HepG2 (cell line): ENCODE data around the gene SLC2A10. TPM values are rescaled to one million over a fixed set of nuclear protein-coding genes. Genes with fewer than 3 reads are reported as not detected.
A peak's percentile ranks its signal among the peaks of the same experiment; 100 is the strongest.

Experiments
- ASH2L ChIP-seq: fragments of 300-600, 200-600 bp; sonication (generic); IDR thresholded peaks from 2 replicates; pipeline ENCODE4 v1.7.0; 2017; ENCODE audit warnings: low read depth, mild to moderate bottlenecking, moderate library complexity, mixed read lengths, low read length; ENCODE audit not compliant: insufficient read length
- E2F1 ChIP-seq: sonication (generic); formaldehyde crosslinking; IDR thresholded peaks from 2 replicates; pipeline ENCODE4 v1.5.0; 2020; ENCODE audit warnings: missing genetic modification reagents
- FOXO1 ChIP-seq: sonication (generic); formaldehyde crosslinking; IDR thresholded peaks from 2 replicates; pipeline ENCODE4 v1.4.0; 2020; ENCODE audit warnings: missing genetic modification reagents
- GATA4 ChIP-seq: sonication (generic); IDR thresholded peaks from 2 replicates; pipeline ENCODE4 v1.6.1; 2016; ENCODE audit warnings: antibody characterized with exemption, low read depth, borderline replicate concordance
- KLF9 ChIP-seq: IDR thresholded peaks from 2 replicates; pipeline ENCODE4 v1.6.1; 2016; ENCODE audit warnings: low read depth
- MTA3 ChIP-seq: sonication (generic); formaldehyde crosslinking; IDR thresholded peaks from 2 replicates; pipeline ENCODE4 v1.4.0; 2020; ENCODE audit warnings: missing genetic modification reagents
- POLR2A ChIP-seq, 2 experiments: IDR thresholded peaks; 2 replicates each; pipeline ENCODE4 v1.6.1; 2011; ENCODE audit warnings: low read depth in 2 of 2, low read length in 2 of 2, mild to moderate bottlenecking in 1 of 2, moderate library complexity in 1 of 2; ENCODE audit not compliant: insufficient read depth in 1 of 2
- ZBTB34 ChIP-seq: sonication (generic); formaldehyde crosslinking; IDR thresholded peaks from 2 replicates; pipeline ENCODE4 v1.8.0; 2022; ENCODE audit warnings: mild to moderate bottlenecking, missing genetic modification reagents
- ZFP62 ChIP-seq: sonication (generic); formaldehyde crosslinking; IDR thresholded peaks from 2 replicates; pipeline ENCODE4 v1.4.0; 2020; ENCODE audit warnings: missing genetic modification reagents
- ZKSCAN1 ChIP-seq: fragments of 150-350 bp; IDR thresholded peaks from 2 replicates; pipeline ENCODE4 v1.6.1; 2014; ENCODE audit warnings: low read length
- ZNF33A ChIP-seq: sonication (generic); formaldehyde crosslinking; IDR thresholded peaks from 2 replicates; pipeline ENCODE4 v1.5.1; 2020; ENCODE audit warnings: missing genetic modification reagents, mild to moderate bottlenecking, moderate library complexity, borderline replicate concordance
- ZNF460 ChIP-seq: sonication (generic); formaldehyde crosslinking; IDR thresholded peaks from 2 replicates; pipeline ENCODE4 v1.5.1; 2020; ENCODE audit warnings: missing genetic modification reagents, mild to moderate bottlenecking, borderline replicate concordance
- ZNF501 ChIP-seq: sonication (generic); formaldehyde crosslinking; IDR thresholded peaks from 2 replicates; pipeline ENCODE4 v1.5.1; 2020; ENCODE audit warnings: mild to moderate bottlenecking, moderate library complexity, missing genetic modification reagents
- ZNF512B ChIP-seq: sonication (generic); formaldehyde crosslinking; IDR thresholded peaks from 2 replicates; pipeline ENCODE4 v1.5.1; 2020; ENCODE audit warnings: missing genetic modification reagents, mild to moderate bottlenecking, borderline replicate concordance
- ZNF672 ChIP-seq: sonication (generic); formaldehyde crosslinking; IDR thresholded peaks from 2 replicates; pipeline ENCODE4 v1.8.1; 2022; ENCODE audit warnings: missing genetic modification reagents
- polyA plus RNA-seq, 8 experiments: library from polyadenylated mRNA; depleted of rRNA in 3 of 8; stranded (reverse) in 7 of 8; unstranded in 1 of 8; fragments of >200 nt; fragmentation: Illumina TruSeq in 4 of 8; extraction: Trizol in 4 of 8; gene quantifications; 2 replicates each; pipeline versions ENCODE4 v1.2.1 to v1.2.3, GENCODE V29; 2011 to 2016; ENCODE audit warnings: low read depth in 4 of 8, missing spikeins in 1 of 8, mixed read lengths in 1 of 8; ENCODE audit not compliant: insufficient read depth in 1 of 8
- total RNA-seq, 5 experiments: library from RNA; depleted of rRNA; stranded (reverse); fragments of >200 nt; fragmentation: Illumina TruSeq; extraction: Trizol; gene quantifications; 2 replicates each; pipeline ENCODE4 v1.2.3, GENCODE V29; 2016; ENCODE audit warnings: low read depth in 1 of 5
- TF ChIP-seq, protein P1 (sequence below): sonication (generic); formaldehyde crosslinking; IDR thresholded peaks from 2 replicates; pipeline ENCODE4 v1.9.0; 2021; ENCODE audit warnings: missing genetic modification reagents, borderline replicate concordance
- TF ChIP-seq, protein P2 (sequence below): sonication (generic); formaldehyde crosslinking; IDR thresholded peaks from 2 replicates; pipeline ENCODE4 v1.9.0; 2021; ENCODE audit warnings: missing genetic modification reagents, borderline replicate concordance
- TF ChIP-seq, protein P3 (sequence below): sonication (generic); formaldehyde crosslinking; IDR thresholded peaks from 2 replicates; pipeline ENCODE4 v1.4.0; 2020; ENCODE audit warnings: missing genetic modification reagents

Gene SLC2A10
- total and polyA plus RNA-seq, 2 of the 13 experiments (the other 11 are each of a cell fraction or from before 2014, with no cell fraction given) = 16.0 to 18.4 TPM

GRCh38 chr20:46689082-46689753 lies 20.2 kb upstream of the SLC2A10 start, which contains the start of gene TP53RK (continued):
- TF ChIP-seq, protein P1, sequence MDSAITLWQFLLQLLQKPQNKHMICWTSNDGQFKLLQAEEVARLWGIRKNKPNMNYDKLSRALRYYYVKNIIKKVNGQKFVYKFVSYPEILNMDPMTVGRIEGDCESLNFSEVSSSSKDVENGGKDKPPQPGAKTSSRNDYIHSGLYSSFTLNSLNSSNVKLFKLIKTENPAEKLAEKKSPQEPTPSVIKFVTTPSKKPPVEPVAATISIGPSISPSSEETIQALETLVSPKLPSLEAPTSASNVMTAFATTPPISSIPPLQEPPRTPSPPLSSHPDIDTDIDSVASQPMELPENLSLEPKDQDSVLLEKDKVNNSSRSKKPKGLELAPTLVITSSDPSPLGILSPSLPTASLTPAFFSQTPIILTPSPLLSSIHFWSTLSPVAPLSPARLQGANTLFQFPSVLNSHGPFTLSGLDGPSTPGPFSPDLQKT (CRISPR knock-in tag) = peak; percentile 78; the same call in 1 of the 2 replicates
- TF ChIP-seq ZKSCAN1 (no peak), KLF9 (CRISPR knock-in tag) (0 out of 2 replicates have a peak, but pooled peaks have one; percentile 37), ZBTB34 (CRISPR knock-in tag) (0 out of 2 replicates have a peak, but pooled peaks have one; percentile 71), FOXO1 (peak; percentile 62; the same call in 1 of the 2 replicates), MTA3 (CRISPR knock-in tag) (no peak), POLR2A (IDR thresholded peaks at IDR 0.05; ENCODE audit: insufficient read depth in 1 of 2, low read depth in 2 of 2, low read length in 2 of 2) (peak; percentile 82 to 89), ZNF512B (CRISPR knock-in tag) (no peak), ZNF460 (no peak; the same call in 1 of the 2 replicates), E2F1 (CRISPR knock-in tag) (peak; percentile 65; the same call in 1 of the 2 replicates), ASH2L (peak; percentile 94), GATA4 (0 out of 2 replicates have a peak, but pooled peaks have one; percentile 9), ZNF672 (CRISPR knock-in tag) (no peak), ZFP62 (CRISPR knock-in tag) (no peak), ZNF33A (CRISPR knock-in tag) (peak; percentile 94; the same call in 1 of the 2 replicates), ZNF501 (CRISPR knock-in tag) (peak; percentile 100)
- TF ChIP-seq, protein P2, sequence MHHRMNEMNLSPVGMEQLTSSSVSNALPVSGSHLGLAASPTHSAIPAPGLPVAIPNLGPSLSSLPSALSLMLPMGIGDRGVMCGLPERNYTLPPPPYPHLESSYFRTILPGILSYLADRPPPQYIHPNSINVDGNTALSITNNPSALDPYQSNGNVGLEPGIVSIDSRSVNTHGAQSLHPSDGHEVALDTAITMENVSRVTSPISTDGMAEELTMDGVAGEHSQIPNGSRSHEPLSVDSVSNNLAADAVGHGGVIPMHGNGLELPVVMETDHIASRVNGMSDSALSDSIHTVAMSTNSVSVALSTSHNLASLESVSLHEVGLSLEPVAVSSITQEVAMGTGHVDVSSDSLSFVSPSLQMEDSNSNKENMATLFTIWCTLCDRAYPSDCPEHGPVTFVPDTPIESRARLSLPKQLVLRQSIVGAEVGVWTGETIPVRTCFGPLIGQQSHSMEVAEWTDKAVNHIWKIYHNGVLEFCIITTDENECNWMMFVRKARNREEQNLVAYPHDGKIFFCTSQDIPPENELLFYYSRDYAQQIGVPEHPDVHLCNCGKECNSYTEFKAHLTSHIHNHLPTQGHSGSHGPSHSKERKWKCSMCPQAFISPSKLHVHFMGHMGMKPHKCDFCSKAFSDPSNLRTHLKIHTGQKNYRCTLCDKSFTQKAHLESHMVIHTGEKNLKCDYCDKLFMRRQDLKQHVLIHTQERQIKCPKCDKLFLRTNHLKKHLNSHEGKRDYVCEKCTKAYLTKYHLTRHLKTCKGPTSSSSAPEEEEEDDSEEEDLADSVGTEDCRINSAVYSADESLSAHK (CRISPR knock-in tag) = no peak
- TF ChIP-seq, protein P3, sequence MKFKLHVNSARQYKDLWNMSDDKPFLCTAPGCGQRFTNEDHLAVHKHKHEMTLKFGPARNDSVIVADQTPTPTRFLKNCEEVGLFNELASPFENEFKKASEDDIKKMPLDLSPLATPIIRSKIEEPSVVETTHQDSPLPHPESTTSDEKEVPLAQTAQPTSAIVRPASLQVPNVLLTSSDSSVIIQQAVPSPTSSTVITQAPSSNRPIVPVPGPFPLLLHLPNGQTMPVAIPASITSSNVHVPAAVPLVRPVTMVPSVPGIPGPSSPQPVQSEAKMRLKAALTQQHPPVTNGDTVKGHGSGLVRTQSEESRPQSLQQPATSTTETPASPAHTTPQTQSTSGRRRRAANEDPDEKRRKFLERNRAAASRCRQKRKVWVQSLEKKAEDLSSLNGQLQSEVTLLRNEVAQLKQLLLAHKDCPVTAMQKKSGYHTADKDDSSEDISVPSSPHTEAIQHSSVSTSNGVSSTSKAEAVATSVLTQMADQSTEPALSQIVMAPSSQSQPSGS = peak; percentile 31; the same call in 1 of the 2 replicates
